HepG2 (cell line): ENCODE measurements around the gene NUAK2. TPM values are rescaled to one million over a fixed set of nuclear protein-coding genes. Genes with fewer than 3 reads are reported as not detected.

Experiments used
- CBX2 ChIP-seq, 2 experiments: fragments of 200-600 bp in 1 of 2; sonication (generic); formaldehyde crosslinking in 1 of 2; IDR thresholded peaks; 2 replicates each; pipeline versions ENCODE4 v1.7.0 to v1.8.1; 2018 to 2022; ENCODE audit warnings: low read depth in 2 of 2, low read length in 1 of 2, mild to moderate bottlenecking in 1 of 2, missing genetic modification reagents in 1 of 2
- CC2D1A ChIP-seq: sonication (generic); formaldehyde crosslinking; IDR thresholded peaks from 2 replicates; pipeline ENCODE4 v1.8.1; 2023; ENCODE audit warnings: mild to moderate bottlenecking, missing genetic modification reagents
- CHCHD3 ChIP-seq: sonication (generic); formaldehyde crosslinking; IDR thresholded peaks from 2 replicates; pipeline ENCODE4 v1.8.0; 2022; ENCODE audit warnings: mild to moderate bottlenecking, missing genetic modification reagents, moderate library complexity
- DBP ChIP-seq: sonication (generic); formaldehyde crosslinking; IDR thresholded peaks from 2 replicates; pipeline ENCODE4 v1.4.0; 2020; ENCODE audit warnings: missing genetic modification reagents; ENCODE audit errors: not compliant biosample characterization
- DR1 ChIP-seq: sonication (generic); formaldehyde crosslinking; IDR thresholded peaks from 2 replicates; pipeline ENCODE4 v1.8.0; 2021; ENCODE audit warnings: mild to moderate bottlenecking, missing genetic modification reagents, inconsistent platforms
- FOXJ3 ChIP-seq: sonication (generic); formaldehyde crosslinking; IDR thresholded peaks from 2 replicates; pipeline ENCODE4 v1.4.0; 2020; ENCODE audit warnings: missing genetic modification reagents, mild to moderate bottlenecking, borderline replicate concordance
- SALL1 ChIP-seq: sonication (generic); formaldehyde crosslinking; IDR thresholded peaks from 2 replicates; pipeline ENCODE4 v1.8.0; 2022; ENCODE audit warnings: mild to moderate bottlenecking, missing genetic modification reagents
- SMAD9 ChIP-seq: sonication (generic); formaldehyde crosslinking; IDR thresholded peaks from 2 replicates; pipeline ENCODE4 v1.5.1; 2020; ENCODE audit warnings: mild to moderate bottlenecking, missing genetic modification reagents
- TFAP4 ChIP-seq: sonication (generic); IDR thresholded peaks from 2 replicates; pipeline ENCODE4 v1.6.1; 2016; ENCODE audit warnings: low read depth, borderline replicate concordance
- ZNF383 ChIP-seq: sonication (generic); formaldehyde crosslinking; IDR thresholded peaks from 2 replicates; pipeline ENCODE4 v1.4.0; 2020; ENCODE audit warnings: missing genetic modification reagents, mild to moderate bottlenecking, borderline replicate concordance
- ZNF468 ChIP-seq: sonication (generic); formaldehyde crosslinking; IDR thresholded peaks from 2 replicates; pipeline ENCODE4 v1.8.0; 2022; ENCODE audit warnings: mild to moderate bottlenecking, moderate library complexity, missing genetic modification reagents
- ZNF496 ChIP-seq: sonication (generic); formaldehyde crosslinking; IDR thresholded peaks from 2 replicates; pipeline ENCODE4 v1.8.1; 2023; ENCODE audit warnings: mild to moderate bottlenecking, moderate library complexity, missing genetic modification reagents; ENCODE audit not compliant: insufficient replicate concordance
- ZNF629 ChIP-seq: sonication (generic); formaldehyde crosslinking; conservative IDR thresholded peaks from 2 replicates; pipeline ENCODE4 v1.5.0; 2020; ENCODE audit warnings: missing genetic modification reagents
- ZNF75D ChIP-seq: sonication (generic); formaldehyde crosslinking; IDR thresholded peaks from 2 replicates; pipeline ENCODE4 v1.8.1; 2023; ENCODE audit warnings: missing genetic modification reagents, mild to moderate bottlenecking, borderline replicate concordance
- polyA plus RNA-seq, 8 experiments: library from polyadenylated mRNA; depleted of rRNA in 3 of 8; stranded (reverse) in 7 of 8; unstranded in 1 of 8; fragments of >200 nt; fragmentation: Illumina TruSeq in 4 of 8; extraction: Trizol in 4 of 8; gene quantifications; 2 replicates each; pipeline versions ENCODE4 v1.2.1 to v1.2.3, GENCODE V29; 2011 to 2016; ENCODE audit warnings: low read depth in 4 of 8, missing spikeins in 1 of 8, mixed read lengths in 1 of 8; ENCODE audit not compliant: insufficient read depth in 1 of 8
- total RNA-seq, 5 experiments: library from RNA; depleted of rRNA; stranded (reverse); fragments of >200 nt; fragmentation: Illumina TruSeq; extraction: Trizol; gene quantifications; 2 replicates each; pipeline ENCODE4 v1.2.3, GENCODE V29; 2016; ENCODE audit warnings: low read depth in 1 of 5
- TF ChIP-seq, protein P1 (sequence below): sonication (generic); formaldehyde crosslinking; IDR thresholded peaks from 2 replicates; pipeline ENCODE4 v1.4.0; 2020; ENCODE audit warnings: missing genetic modification reagents, borderline replicate concordance
- TF ChIP-seq, protein P2 (sequence below): sonication (generic); formaldehyde crosslinking; conservative IDR thresholded peaks from 2 replicates; pipeline ENCODE4 v1.4.0; 2020; ENCODE audit warnings: missing genetic modification reagents
- TF ChIP-seq, protein P3 (sequence below): sonication (generic); formaldehyde crosslinking; conservative IDR thresholded peaks from 2 replicates; pipeline ENCODE4 v1.4.0; 2020; ENCODE audit warnings: missing genetic modification reagents
- TF ChIP-seq, protein P4 (sequence below): IDR thresholded peaks from 2 replicates; pipeline ENCODE4 v1.6.1; 2016; ENCODE audit warnings: missing genetic modification reagents, missing compliant biosample characterization

The NUAK2 gene
- total and polyA plus RNA-seq, 2 of the 13 experiments (the other 11 are each of a cell fraction or from before 2014, with no cell fraction given), result 0.75 to 1.1 TPM

DNA sequence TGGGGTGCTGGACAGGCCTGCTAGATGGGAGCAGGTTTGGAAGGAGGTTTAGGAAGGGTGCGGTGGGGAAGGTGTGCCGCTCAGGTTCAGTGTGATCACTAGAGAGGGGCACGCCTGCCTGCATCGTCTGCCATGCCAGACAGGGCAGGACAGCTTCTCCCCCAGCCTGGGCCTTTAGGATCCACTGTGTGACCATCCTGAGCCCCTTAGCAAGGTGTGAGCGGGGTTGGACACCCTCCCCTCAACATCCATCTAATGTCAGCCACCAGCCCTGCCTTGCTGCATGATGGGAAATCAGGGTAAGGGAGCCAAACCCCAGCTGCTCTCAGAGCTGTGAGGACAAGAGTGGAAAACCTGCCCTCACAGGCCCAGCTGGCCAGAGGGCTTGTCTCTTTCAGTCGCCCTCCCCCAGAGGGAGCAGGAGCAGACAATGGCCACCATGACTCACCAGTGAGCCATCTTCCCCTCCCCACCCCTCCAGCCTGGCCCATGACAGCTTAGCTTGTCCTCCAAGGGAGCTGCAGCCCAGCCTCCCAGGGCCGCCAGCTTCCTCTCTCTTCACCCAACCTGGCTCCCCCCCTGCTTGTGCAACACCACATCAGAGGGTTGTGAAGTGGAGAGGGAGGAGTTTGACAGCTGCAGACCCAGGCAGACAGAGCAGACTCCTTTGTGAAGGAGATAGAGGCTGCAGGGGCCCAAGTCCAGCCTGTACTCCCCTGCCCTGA lies 37.0 kb downstream of the NUAK2 start (continued):
- TF ChIP-seq, protein P1, sequence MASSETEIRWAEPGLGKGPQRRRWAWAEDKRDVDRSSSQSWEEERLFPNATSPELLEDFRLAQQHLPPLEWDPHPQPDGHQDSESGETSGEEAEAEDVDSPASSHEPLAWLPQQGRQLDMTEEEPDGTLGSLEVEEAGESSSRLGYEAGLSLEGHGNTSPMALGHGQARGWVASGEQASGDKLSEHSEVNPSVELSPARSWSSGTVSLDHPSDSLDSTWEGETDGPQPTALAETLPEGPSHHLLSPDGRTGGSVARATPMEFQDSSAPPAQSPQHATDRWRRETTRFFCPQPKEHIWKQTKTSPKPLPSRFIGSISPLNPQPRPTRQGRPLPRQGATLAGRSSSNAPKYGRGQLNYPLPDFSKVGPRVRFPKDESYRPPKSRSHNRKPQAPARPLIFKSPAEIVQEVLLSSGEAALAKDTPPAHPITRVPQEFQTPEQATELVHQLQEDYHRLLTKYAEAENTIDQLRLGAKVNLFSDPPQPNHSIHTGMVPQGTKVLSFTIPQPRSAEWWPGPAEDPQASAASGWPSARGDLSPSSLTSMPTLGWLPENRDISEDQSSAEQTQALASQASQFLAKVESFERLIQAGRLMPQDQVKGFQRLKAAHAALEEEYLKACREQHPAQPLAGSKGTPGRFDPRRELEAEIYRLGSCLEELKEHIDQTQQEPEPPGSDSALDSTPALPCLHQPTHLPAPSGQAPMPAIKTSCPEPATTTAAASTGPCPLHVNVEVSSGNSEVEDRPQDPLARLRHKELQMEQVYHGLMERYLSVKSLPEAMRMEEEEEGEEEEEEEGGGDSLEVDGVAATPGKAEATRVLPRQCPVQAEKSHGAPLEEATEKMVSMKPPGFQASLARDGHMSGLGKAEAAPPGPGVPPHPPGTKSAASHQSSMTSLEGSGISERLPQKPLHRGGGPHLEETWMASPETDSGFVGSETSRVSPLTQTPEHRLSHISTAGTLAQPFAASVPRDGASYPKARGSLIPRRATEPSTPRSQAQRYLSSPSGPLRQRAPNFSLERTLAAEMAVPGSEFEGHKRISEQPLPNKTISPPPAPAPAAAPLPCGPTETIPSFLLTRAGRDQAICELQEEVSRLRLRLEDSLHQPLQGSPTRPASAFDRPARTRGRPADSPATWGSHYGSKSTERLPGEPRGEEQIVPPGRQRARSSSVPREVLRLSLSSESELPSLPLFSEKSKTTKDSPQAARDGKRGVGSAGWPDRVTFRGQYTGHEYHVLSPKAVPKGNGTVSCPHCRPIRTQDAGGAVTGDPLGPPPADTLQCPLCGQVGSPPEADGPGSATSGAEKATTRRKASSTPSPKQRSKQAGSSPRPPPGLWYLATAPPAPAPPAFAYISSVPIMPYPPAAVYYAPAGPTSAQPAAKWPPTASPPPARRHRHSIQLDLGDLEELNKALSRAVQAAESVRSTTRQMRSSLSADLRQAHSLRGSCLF (CRISPR knock-in tag), result no peak
- TF ChIP-seq ZNF383 (no peak), ZNF496 (CRISPR knock-in tag) (no peak), CC2D1A (CRISPR knock-in tag) (no peak), TFAP4 (peak; percentile 89; the same call in 1 of the 2 replicates), DBP (CRISPR knock-in tag) (no peak), CBX2 (IDR thresholded peaks at IDR 0.05; ENCODE audit: low read depth, low read length) (no peak), CBX2 (CRISPR knock-in tag; IDR thresholded peaks at IDR 0.05; ENCODE audit: low read depth) (no peak), DR1 (CRISPR knock-in tag) (no peak), ZNF75D (CRISPR knock-in tag) (no peak), FOXJ3 (CRISPR knock-in tag) (no peak), ZNF629 (CRISPR knock-in tag) (no peak), SMAD9 (CRISPR knock-in tag) (no peak), CHCHD3 (CRISPR knock-in tag) (no peak), SALL1 (peak; percentile 83), ZNF468 (CRISPR knock-in tag) (no peak)
- TF ChIP-seq, protein P2, sequence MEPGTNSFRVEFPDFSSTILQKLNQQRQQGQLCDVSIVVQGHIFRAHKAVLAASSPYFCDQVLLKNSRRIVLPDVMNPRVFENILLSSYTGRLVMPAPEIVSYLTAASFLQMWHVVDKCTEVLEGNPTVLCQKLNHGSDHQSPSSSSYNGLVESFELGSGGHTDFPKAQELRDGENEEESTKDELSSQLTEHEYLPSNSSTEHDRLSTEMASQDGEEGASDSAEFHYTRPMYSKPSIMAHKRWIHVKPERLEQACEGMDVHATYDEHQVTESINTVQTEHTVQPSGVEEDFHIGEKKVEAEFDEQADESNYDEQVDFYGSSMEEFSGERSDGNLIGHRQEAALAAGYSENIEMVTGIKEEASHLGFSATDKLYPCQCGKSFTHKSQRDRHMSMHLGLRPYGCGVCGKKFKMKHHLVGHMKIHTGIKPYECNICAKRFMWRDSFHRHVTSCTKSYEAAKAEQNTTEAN (CRISPR knock-in tag), result peak; percentile 81
- TF ChIP-seq, protein P3, sequence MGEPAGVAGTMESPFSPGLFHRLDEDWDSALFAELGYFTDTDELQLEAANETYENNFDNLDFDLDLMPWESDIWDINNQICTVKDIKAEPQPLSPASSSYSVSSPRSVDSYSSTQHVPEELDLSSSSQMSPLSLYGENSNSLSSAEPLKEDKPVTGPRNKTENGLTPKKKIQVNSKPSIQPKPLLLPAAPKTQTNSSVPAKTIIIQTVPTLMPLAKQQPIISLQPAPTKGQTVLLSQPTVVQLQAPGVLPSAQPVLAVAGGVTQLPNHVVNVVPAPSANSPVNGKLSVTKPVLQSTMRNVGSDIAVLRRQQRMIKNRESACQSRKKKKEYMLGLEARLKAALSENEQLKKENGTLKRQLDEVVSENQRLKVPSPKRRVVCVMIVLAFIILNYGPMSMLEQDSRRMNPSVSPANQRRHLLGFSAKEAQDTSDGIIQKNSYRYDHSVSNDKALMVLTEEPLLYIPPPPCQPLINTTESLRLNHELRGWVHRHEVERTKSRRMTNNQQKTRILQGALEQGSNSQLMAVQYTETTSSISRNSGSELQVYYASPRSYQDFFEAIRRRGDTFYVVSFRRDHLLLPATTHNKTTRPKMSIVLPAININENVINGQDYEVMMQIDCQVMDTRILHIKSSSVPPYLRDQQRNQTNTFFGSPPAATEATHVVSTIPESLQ (CRISPR knock-in tag), result no peak
- TF ChIP-seq, protein P4, sequence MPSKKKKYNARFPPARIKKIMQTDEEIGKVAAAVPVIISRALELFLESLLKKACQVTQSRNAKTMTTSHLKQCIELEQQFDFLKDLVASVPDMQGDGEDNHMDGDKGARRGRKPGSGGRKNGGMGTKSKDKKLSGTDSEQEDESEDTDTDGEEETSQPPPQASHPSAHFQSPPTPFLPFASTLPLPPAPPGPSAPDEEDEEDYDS (CRISPR knock-in tag), result no peak
